Epithelial cell of proximal tubule (primary cell): ENCODE data around the gene NDUFA11. TPM values are rescaled to one million over a fixed set of nuclear protein-coding genes. Genes with fewer than 3 reads are reported as not detected.

ENCODE experiments used
- DNase-seq: peaks from one replicate; pipeline ENCODE4 v3.0.0-alpha.2; 2011; ENCODE audit warnings: low read depth
- H3K4me3 ChIP-seq: 2 replicates; pipeline ENCODE4 v1.5.1; 2011; ENCODE audit warnings: low read depth, mild to moderate bottlenecking, low read length
- total RNA-seq: library from RNA; depleted of rRNA; stranded (reverse); fragments of >200 nt; gene quantifications from 2 replicates; pipeline ENCODE4 v1.2.3, GENCODE V29; 2015
- TF ChIP-seq, protein P1 (sequence below): conservative IDR thresholded peaks from 2 replicates; pipeline ENCODE4 v1.5.1; 2012; ENCODE audit warnings: low read depth, mild to moderate bottlenecking, low read length

The NDUFA11 gene
- total RNA-seq, 1 donor from 2014 or later = 246 TPM

DNA sequence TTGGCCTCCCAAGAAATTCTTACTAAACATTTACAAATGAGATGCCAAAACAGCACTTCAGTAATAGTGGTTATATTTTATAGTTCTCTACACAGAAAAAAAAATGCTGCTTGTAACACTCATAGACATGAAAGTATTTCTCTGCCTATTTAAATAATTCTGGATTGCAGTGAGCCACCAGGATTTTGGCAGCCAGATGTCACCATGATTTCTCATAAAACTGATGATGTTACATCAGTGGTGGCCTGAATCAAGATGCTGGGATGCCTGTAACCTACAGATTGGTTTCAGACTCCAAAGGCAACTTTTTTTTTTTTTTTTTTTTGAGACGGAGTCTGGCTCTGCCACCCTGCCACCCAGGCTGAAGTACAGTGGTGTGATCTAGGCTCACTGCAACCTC lies 7.8 kb upstream of the NDUFA11 start:
- no peak overlapping the region for H3K4me3 ChIP-seq
- TF ChIP-seq, protein P1, sequence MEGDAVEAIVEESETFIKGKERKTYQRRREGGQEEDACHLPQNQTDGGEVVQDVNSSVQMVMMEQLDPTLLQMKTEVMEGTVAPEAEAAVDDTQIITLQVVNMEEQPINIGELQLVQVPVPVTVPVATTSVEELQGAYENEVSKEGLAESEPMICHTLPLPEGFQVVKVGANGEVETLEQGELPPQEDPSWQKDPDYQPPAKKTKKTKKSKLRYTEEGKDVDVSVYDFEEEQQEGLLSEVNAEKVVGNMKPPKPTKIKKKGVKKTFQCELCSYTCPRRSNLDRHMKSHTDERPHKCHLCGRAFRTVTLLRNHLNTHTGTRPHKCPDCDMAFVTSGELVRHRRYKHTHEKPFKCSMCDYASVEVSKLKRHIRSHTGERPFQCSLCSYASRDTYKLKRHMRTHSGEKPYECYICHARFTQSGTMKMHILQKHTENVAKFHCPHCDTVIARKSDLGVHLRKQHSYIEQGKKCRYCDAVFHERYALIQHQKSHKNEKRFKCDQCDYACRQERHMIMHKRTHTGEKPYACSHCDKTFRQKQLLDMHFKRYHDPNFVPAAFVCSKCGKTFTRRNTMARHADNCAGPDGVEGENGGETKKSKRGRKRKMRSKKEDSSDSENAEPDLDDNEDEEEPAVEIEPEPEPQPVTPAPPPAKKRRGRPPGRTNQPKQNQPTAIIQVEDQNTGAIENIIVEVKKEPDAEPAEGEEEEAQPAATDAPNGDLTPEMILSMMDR = no peak
- DNase-seq = no peak

DNA sequence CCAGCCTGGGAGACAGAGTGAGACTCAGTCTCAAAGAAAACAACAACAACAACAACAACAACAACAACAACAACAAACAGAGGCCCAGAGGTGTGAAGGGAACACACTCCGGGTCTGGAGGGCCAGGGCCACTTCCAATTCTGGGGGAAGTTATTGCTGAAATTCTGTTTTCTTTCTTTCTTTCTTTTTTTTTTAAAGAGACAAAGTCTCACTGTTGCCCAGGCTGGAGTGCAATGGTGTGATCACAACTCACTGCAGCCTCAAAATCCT lies 7.0 kb upstream of the NDUFA11 start:
- TF ChIP-seq, protein P1 = no peak
- no peak overlapping the region for H3K4me3 ChIP-seq
- DNase-seq = no peak

DNA sequence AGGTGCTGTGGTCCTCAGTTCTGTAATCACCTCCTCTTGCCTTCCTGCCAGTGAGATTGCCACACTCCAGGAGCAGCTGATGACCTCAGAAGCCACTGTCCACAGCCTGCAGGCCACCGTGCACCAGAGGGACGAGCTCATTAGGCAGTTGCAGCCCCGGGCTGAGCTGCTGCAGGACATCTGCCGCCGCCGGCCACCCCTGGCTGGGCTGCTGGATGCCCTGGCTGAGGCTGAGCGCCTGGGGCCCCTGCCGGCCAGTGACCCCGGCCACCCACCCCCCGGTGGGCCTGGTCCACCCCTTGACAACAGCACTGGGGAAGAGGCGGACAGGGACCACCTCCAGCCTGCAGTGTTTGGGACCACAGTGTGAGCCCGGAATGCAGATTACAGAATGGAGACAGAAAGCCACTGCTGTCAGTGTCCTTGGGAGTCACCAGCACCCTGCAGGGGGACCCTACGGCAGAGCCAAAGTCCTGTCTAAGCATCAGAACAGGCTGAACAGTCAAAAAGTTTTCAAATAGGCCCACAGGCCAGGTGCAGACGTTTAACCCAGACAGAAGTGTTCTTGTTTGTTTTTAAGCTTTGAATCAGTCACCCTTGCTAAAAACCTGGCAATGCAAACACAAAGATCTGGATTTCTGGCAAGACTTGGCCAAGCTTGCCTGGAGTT lies 5.3 kb upstream of the NDUFA11 start:
- H3K4me3 ChIP-seq = no peak overlapping the region
- TF ChIP-seq, protein P1 = no peak
- DNase-seq = no peak

DNA sequence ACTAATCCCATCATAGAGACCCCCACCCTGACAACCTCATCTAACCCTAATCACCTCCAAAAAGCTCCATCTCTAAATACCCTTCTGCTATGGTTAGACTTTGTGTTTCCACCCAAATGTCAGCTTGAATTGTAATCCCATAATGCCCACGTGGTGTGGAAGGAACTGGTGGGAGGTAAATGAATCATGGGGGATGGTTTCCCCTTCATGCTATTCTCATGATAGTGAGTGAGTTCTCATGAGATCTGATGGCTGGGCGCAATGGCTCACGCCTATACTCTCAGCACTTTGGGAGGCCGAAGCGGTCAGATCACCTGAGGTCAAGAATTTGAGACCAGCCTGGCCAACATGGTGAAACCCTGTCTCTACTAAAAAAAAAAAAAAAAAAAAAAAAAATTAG lies 3.7 kb upstream of the NDUFA11 start:
- TF ChIP-seq, protein P1 = no peak
- H3K4me3 ChIP-seq = no peak overlapping the region
- no peak for DNase-seq

DNA sequence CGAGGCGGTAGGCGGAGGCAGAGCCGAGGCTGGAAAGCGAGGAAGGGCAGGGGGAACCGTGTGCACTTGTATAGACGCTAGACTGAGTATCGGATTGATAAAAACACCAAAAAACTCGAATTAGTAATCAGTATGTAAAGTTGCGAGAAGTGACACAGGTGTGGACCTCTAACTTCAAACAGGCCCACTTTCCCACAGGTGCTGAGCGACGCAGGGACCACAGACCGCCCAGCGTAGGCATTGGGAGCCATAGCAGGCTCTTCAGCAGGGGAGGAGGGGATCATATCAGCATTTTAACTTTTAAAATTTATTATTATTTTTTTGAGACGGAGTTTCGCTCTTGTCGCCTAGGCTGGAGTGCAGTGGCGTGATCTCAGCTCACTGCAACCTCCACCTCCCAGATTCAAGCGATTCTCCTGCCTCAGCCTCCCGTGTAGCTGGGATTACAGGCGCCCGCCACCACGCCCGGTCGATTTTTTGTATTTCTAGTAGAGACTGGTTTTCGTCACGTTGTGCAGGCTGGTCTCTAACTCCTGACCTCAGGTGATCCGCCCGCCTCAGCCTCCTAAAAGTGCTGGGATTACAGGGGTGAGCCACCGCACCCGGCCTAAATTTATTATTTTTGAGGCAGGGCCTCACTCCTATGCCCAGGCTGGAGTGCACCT lies 1.7 kb upstream of the NDUFA11 start:
- DNase-seq = no peak
- peak overlapping the region; percentile 88 for H3K4me3 ChIP-seq
- TF ChIP-seq, protein P1 = no peak

DNA sequence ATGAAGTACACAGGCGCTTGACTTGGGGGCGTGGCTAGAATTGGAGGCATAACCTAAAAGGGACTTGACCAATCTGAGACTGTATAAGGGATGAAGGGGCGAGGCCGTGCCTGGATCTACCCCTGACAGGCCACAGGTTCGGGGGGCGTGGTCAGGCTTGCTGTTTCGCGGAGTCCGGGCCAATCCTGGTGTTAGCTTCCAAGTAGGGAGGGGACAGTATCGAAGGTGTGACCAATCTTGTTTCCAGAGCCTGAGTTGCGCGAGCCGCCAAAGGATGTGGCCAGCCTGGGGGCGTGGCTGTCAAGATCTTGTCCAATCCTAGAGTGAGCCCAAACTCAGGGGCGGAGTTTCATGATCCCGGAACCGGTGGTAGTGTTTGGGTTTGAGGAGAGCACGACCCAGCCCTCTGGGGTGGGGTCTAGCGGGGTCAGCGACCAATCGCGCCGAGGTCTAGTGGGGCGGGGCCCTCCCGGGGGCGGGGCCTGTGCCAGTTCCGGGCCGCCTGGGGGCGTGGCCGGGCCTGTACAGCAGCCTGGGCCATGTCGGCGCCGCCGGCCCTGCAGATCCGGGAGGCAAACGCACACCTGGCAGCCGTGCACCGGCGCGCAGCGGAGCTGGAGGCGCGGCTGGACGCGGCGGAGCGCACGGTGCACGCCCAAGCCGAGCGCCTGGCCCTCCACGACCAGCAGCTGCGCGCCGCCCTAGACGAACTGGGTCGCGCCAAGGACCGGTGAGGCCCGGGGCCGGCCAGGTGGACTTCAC lies 943 bp upstream of the NDUFA11 start, which contains the start of gene VMAC:
VMAC (plus strand) TSS at position 521 of the 762 bp plus-strand sequence; CDS start at position 540, 19 bp downstream.
- DNase-seq = peak; percentile 99
- peak within 1 kb of the TSS; percentile 100 for H3K4me3 ChIP-seq
- TF ChIP-seq, protein P1 = no peak
